Measurements from ENCODE around the gene MTA1.

The MTA1 gene

GRCh38 chr14:105430565-105430964, 10.9 kb downstream of the MTA1 start:
- TF ChIP-seq TAF1 (IDR thresholded peaks at IDR 0.05; ENCODE audit: borderline replicate concordance, low read depth, low read length) = no peak
- TF ChIP-seq POLR2AphosphoS5 (IDR thresholded peaks at IDR 0.05; ENCODE audit: low read depth, low read length) = no peak
- no peak for TF ChIP-seq POLR2A (IDR thresholded peaks at IDR 0.05; ENCODE audit: low read depth, low read length)
- DNase-seq (ENCODE audit: insufficient read length) = no peak
- no peak for FAIRE-seq

- FAIRE-seq (no peak), DNase-seq (ENCODE audit: insufficient read length) (no peak)
- TF ChIP-seq POLR2AphosphoS5 (IDR thresholded peaks at IDR 0.05; ENCODE audit: low read depth, low read length) = no peak
- TF ChIP-seq POLR2A (IDR thresholded peaks at IDR 0.05; ENCODE audit: low read depth, low read length) = no peak
- TF ChIP-seq TAF1 (IDR thresholded peaks at IDR 0.05; ENCODE audit: borderline replicate concordance, low read depth, low read length) = no peak
These were observed 11.6 kb downstream of the MTA1 start for GRCh38 chr14:105431256-105431655.

- FAIRE-seq = no peak
- TF ChIP-seq POLR2AphosphoS5 (IDR thresholded peaks at IDR 0.05; ENCODE audit: low read depth, low read length) (no peak), TAF1 (IDR thresholded peaks at IDR 0.05; ENCODE audit: borderline replicate concordance, low read depth, low read length) (no peak), POLR2A (IDR thresholded peaks at IDR 0.05; ENCODE audit: low read depth, low read length) (no peak)
- DNase-seq (ENCODE audit: insufficient read length) = no peak
These were observed 13.0 kb downstream of the MTA1 start for GRCh38 chr14:105432657-105433056.

- DNase-seq (ENCODE audit: insufficient read length) (no peak), FAIRE-seq (no peak)
- TF ChIP-seq TAF1 (IDR thresholded peaks at IDR 0.05; ENCODE audit: borderline replicate concordance, low read depth, low read length) = no peak
- TF ChIP-seq POLR2A (IDR thresholded peaks at IDR 0.05; ENCODE audit: low read depth, low read length) = peak; percentile 27; the same call in 1 of the 2 replicates
- TF ChIP-seq POLR2AphosphoS5 (IDR thresholded peaks at IDR 0.05; ENCODE audit: low read depth, low read length) = peak; percentile 33; the same call in 1 of the 2 replicates
These were observed 13.6 kb downstream of the MTA1 start for GRCh38 chr14:105433161-105433605.

GRCh38 chr14:105436402-105436801, 16.8 kb downstream of the MTA1 start:
- TF ChIP-seq POLR2AphosphoS5 (IDR thresholded peaks at IDR 0.05; ENCODE audit: low read depth, low read length) (no peak), POLR2A (IDR thresholded peaks at IDR 0.05; ENCODE audit: low read depth, low read length) (no peak), TAF1 (IDR thresholded peaks at IDR 0.05; ENCODE audit: borderline replicate concordance, low read depth, low read length) (no peak)
- DNase-seq (ENCODE audit: insufficient read length) = no peak
- no peak for FAIRE-seq

- DNase-seq (ENCODE audit: insufficient read length) (no peak), FAIRE-seq (no peak)
- TF ChIP-seq TAF1 (IDR thresholded peaks at IDR 0.05; ENCODE audit: borderline replicate concordance, low read depth, low read length) = no peak
- no peak for TF ChIP-seq POLR2AphosphoS5 (IDR thresholded peaks at IDR 0.05; ENCODE audit: low read depth, low read length)
- TF ChIP-seq POLR2A (IDR thresholded peaks at IDR 0.05; ENCODE audit: low read depth, low read length) = no peak
These were observed 17.5 kb downstream of the MTA1 start for GRCh38 chr14:105436891-105437722.

GRCh38 chr14:105437723-105438500, 18.3 kb downstream of the MTA1 start:
- no peak for TF ChIP-seq POLR2A (IDR thresholded peaks at IDR 0.05; ENCODE audit: low read depth, low read length)
- no peak for TF ChIP-seq TAF1 (IDR thresholded peaks at IDR 0.05; ENCODE audit: borderline replicate concordance, low read depth, low read length)
- no peak for FAIRE-seq
- DNase-seq (ENCODE audit: insufficient read length) = no peak

GRCh38 chr14:105439179-105439578, 19.6 kb downstream of the MTA1 start:
- DNase-seq (ENCODE audit: insufficient read length) (no peak), FAIRE-seq (no peak)
- TF ChIP-seq TAF1 (IDR thresholded peaks at IDR 0.05; ENCODE audit: borderline replicate concordance, low read depth, low read length) (no peak), POLR2AphosphoS5 (IDR thresholded peaks at IDR 0.05; ENCODE audit: low read depth, low read length) (no peak), POLR2A (IDR thresholded peaks at IDR 0.05; ENCODE audit: low read depth, low read length) (no peak)

- DNase-seq (ENCODE audit: insufficient read length) (no peak), FAIRE-seq (no peak)
- TF ChIP-seq POLR2AphosphoS5 (IDR thresholded peaks at IDR 0.05; ENCODE audit: low read depth, low read length) = no peak
- no peak for TF ChIP-seq POLR2A (IDR thresholded peaks at IDR 0.05; ENCODE audit: low read depth, low read length)
- no peak for TF ChIP-seq TAF1 (IDR thresholded peaks at IDR 0.05; ENCODE audit: borderline replicate concordance, low read depth, low read length)
These were observed 20.3 kb downstream of the MTA1 start for GRCh38 chr14:105439710-105440553.

- no peak for DNase-seq (ENCODE audit: insufficient read length)
- no peak for FAIRE-seq
- TF ChIP-seq POLR2AphosphoS5 (IDR thresholded peaks at IDR 0.05; ENCODE audit: low read depth, low read length) = no peak
- no peak for TF ChIP-seq TAF1 (IDR thresholded peaks at IDR 0.05; ENCODE audit: borderline replicate concordance, low read depth, low read length)
- TF ChIP-seq POLR2A (IDR thresholded peaks at IDR 0.05; ENCODE audit: low read depth, low read length) = no peak
These were observed 20.9 kb downstream of the MTA1 start for GRCh38 chr14:105440554-105440900.

- TF ChIP-seq POLR2AphosphoS5 (IDR thresholded peaks at IDR 0.05; ENCODE audit: low read depth, low read length) (no peak), POLR2A (IDR thresholded peaks at IDR 0.05; ENCODE audit: low read depth, low read length) (no peak), TAF1 (IDR thresholded peaks at IDR 0.05; ENCODE audit: borderline replicate concordance, low read depth, low read length) (no peak)
- DNase-seq (ENCODE audit: insufficient read length) = no peak
- no peak for FAIRE-seq
These were observed 21.4 kb downstream of the MTA1 start for GRCh38 chr14:105440992-105441391.
